Lower leg skin (tissue), 4 donors: ENCODE measurements around the gene TMED8. TPM values are rescaled to one million over a fixed set of nuclear protein-coding genes. Genes with fewer than 3 reads are reported as not detected.
"Not testable (repeated sequence)": the region's sequence is repeated elsewhere in the genome, so short reads cannot be mapped to it uniquely, and the experiment has no call there.

Experiments used
- DNase-seq, 2 donors: peaks; one replicate each; pipeline ENCODE4 v3.0.0-alpha.2; 2019; ENCODE audit warnings: low spot score in 2 of 2
- H3K4me3 ChIP-seq: fragments of 200-600 bp; sonication (generic); 2 replicates; pipeline ENCODE4 v1.5.1; 2017; ENCODE audit warnings: mild to moderate bottlenecking, low read depth; ENCODE audit not compliant: poor library complexity, severe bottlenecking
- POLR2A ChIP-seq, 2 donors: fragments of 450-650 bp; IDR thresholded peaks; one replicate each; pipeline ENCODE4 v1.6.1; 2016 to 2017; ENCODE audit warnings: antibody characterized with exemption in 2 of 2, mild to moderate bottlenecking in 1 of 2, moderate library complexity in 1 of 2
- WGBS, 2 donors: methylation state at CpG; one replicate each; pipeline ENCODE4 v1.1.5; 2018; 5-methylcytosine and 5-hydroxymethylcytosine counted together
- intact Hi-C: fragments of 100-400 bp; cut with DNase I; formaldehyde crosslinking; loops from one replicate; pipeline ENCODE4 v1.15.0; 2023; ENCODE audit warnings: low total_unique reads
- total RNA-seq, 4 donors: library from RNA; depleted of rRNA; stranded (reverse); fragments of >200 nt; gene quantifications; one replicate each; pipeline ENCODE4 v1.1.0, GENCODE V29; 2016
- TF ChIP-seq, protein P1 (sequence below), 3 donors: fragments of 450-650 bp; IDR thresholded peaks; one replicate each; pipeline ENCODE4 v1.5.1; 2016; ENCODE audit warnings: antibody characterized with exemption in 3 of 3, mild to moderate bottlenecking in 3 of 3, moderate library complexity in 2 of 3

The TMED8 gene
- total RNA-seq, 4 donors from 2014 or later, result 6.4 to 8.9 (median 7.4) TPM

DNA sequence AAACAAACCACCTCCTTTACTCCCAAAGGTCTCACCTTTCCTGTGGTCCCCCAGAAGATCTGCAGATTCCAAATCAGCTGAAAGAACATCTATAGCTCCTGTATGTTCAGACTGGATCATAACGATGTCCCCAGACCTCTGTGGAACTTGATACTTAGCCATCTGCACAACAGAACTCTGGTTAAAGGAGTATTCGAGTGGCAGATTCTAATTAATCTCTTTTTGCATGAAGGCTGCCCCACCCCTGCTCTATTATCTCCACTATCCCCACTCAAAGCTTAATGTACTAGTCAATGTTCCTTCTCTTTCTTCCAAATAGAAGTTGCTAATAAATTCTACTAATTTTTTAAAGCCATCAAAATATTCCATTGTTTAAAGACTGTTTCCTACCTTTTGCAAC is 33.2 kb downstream of the TMED8 start:
- DNase-seq, result no peak
- intact Hi-C loops, result loop anchor here (10.0 kb wide), 1 partner anchor 361 kb away; the partner anchor contains the start of genes ALKBH1 and SLIRP
- no peak for TF ChIP-seq POLR2A (IDR thresholded peaks at IDR 0.05)
- TF ChIP-seq, protein P1, sequence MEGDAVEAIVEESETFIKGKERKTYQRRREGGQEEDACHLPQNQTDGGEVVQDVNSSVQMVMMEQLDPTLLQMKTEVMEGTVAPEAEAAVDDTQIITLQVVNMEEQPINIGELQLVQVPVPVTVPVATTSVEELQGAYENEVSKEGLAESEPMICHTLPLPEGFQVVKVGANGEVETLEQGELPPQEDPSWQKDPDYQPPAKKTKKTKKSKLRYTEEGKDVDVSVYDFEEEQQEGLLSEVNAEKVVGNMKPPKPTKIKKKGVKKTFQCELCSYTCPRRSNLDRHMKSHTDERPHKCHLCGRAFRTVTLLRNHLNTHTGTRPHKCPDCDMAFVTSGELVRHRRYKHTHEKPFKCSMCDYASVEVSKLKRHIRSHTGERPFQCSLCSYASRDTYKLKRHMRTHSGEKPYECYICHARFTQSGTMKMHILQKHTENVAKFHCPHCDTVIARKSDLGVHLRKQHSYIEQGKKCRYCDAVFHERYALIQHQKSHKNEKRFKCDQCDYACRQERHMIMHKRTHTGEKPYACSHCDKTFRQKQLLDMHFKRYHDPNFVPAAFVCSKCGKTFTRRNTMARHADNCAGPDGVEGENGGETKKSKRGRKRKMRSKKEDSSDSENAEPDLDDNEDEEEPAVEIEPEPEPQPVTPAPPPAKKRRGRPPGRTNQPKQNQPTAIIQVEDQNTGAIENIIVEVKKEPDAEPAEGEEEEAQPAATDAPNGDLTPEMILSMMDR (IDR thresholded peaks at IDR 0.05), result no peak
- no peak overlapping the region for H3K4me3 ChIP-seq
- WGBS, 2 donors, result 63 to 70% methylated on average over 2 of the region's 2 CpGs

DNA sequence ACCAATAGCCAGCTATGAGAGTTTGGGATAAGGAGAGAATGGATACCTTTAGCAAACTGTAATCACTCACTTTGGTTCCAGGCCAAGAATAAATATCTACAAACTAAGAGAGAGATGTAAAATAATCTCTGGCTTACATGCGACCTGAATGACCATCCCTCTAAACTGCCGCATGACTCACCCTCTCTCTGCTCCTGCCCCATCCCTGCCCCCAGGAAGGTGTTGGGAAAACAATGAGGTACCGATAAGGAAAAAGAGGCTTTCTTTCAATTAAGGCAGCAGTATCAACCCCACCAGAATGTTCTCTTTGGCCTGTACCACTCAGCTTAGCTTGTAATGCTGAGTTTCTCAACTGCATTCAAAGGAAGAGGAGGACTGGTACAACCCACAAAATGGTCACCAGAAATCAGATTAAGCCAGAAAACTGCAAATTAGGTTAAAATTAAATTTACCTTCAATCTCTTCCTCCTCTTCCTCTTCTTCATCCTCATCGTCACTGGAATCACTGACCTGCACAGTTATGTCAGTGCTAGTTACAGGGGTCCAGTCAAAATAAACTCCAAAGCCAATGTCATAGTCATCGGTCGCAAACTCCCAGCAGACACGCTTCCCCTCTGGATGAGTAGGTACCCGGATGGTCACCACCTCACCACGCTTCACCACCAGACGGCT is 34.0 kb downstream of the TMED8 start:
- DNase-seq, result no peak
- 92 to 94% methylated on average over 10 of the region's 10 CpGs for whole genome bisulfite sequencing, 2 donors
- TF ChIP-seq, protein P1 (IDR thresholded peaks at IDR 0.05), result no peak
- no peak for TF ChIP-seq POLR2A (IDR thresholded peaks at IDR 0.05)
- no peak overlapping the region for H3K4me3 ChIP-seq
- intact Hi-C loops, result loop anchor here (10.0 kb wide), 1 partner anchor 362 kb away; the partner anchor contains the start of genes ALKBH1 and SLIRP

DNA sequence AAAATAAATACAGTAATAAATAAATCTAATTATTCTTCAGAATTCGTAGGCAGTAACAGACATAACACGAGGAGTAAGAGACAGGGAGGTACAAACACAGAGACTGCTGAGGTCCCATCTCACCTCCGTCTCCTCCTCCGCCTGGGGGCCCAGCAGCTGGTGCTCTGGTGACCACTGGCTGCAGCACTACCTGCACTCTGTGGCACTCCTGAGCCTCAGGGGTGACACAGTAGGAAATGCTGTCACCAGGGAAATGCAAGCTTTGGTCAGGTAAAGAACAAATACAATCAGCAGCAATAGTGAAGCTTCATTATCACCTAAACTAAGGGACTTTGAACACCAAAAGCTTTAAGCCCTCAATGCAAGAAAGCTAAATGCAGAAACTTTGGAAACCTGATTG is 36.5 kb downstream of the TMED8 start:
- no peak overlapping the region for H3K4me3 ChIP-seq
- intact Hi-C loops, result loop anchor here (10.0 kb wide), 1 partner anchor 364 kb away; the partner anchor contains the start of genes ALKBH1 and SLIRP
- no peak for DNase-seq
- no peak for TF ChIP-seq POLR2A (IDR thresholded peaks at IDR 0.05)
- TF ChIP-seq, protein P1 (IDR thresholded peaks at IDR 0.05), result no peak
- WGBS, 2 donors, result 86 to 88% methylated on average over 4 of the region's 4 CpGs

DNA sequence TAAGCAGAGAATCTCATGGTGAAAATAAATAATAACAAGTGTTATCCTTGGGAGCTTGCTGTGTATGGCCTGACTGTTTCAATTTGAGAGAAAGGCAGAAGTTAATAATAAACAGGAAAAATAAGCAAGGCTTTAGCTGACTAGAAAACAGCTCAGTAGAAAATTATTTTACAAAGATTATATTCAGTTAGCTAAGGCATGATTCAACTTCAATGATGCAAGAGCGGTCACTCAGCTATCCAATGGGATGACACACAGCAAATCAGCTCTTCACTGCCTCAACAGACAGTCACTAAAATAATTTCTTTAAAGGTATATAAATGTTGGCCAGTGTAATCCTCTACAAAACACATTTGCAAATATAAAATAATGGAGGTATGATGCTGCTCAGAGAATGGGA is 37.5 kb downstream of the TMED8 start:
- H3K4me3 ChIP-seq, result no peak overlapping the region
- DNase-seq, result no peak
- TF ChIP-seq, protein P1 (IDR thresholded peaks at IDR 0.05), result no peak
- TF ChIP-seq POLR2A (IDR thresholded peaks at IDR 0.05), result no peak
- 94 to 100% methylated on average over 1 of the region's 1 CpG for WGBS, 2 donors
- intact Hi-C loops, result no loop called here

DNA sequence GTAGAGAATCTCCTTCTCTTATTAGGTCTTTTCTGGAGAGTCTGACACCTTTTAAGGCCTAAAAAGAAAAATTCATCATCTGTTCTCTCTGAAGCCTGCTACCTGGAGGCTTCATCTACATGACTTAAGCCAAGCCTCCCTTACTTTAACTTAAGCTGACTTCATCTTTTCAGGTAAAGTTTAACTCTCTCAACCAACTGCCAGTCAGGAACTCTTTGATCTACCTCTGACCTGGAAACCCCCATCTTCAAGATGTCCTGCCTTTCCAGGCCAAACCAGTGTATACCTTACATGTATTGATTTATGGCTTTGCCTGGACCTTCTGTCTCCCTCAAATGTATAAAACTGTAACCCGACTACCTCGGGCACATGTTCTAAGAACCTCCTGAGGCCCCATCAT is 38.6 kb downstream of the TMED8 start:
- H3K4me3 ChIP-seq, result no peak overlapping the region
- DNase-seq, result no peak
- TF ChIP-seq, protein P1 (IDR thresholded peaks at IDR 0.05), result no peak
- no peak for TF ChIP-seq POLR2A (IDR thresholded peaks at IDR 0.05)
- intact Hi-C loops, result no loop called here
- 84 to 88% methylated on average over 2 of the region's 2 CpGs for WGBS, 2 donors

DNA sequence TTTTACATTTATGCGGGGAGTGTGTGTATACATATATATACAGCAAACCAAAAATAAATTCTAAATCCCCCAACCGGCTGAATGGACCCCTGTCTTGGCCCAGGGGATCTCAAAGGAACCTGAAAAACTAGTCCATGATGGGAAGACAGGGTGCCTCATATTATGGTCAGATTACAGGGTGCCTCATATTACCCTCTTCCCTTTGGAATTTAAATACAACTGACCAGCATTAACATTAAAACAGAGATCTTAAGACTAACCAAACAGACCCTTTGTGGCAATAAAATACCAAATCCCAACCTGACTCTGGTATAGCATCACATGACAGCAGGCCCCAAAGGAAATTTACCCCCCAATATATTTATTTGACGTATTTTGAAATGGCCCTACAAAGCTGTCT is 39.0 kb downstream of the TMED8 start:
- TF ChIP-seq POLR2A (IDR thresholded peaks at IDR 0.05), result no peak
- TF ChIP-seq, protein P1 (IDR thresholded peaks at IDR 0.05), result no peak
- H3K4me3 ChIP-seq, result no peak overlapping the region
- intact Hi-C loops, result no loop called here
- no peak for DNase-seq
- 89 to 92% methylated on average over 3 of the region's 3 CpGs for WGBS, 2 donors

DNA sequence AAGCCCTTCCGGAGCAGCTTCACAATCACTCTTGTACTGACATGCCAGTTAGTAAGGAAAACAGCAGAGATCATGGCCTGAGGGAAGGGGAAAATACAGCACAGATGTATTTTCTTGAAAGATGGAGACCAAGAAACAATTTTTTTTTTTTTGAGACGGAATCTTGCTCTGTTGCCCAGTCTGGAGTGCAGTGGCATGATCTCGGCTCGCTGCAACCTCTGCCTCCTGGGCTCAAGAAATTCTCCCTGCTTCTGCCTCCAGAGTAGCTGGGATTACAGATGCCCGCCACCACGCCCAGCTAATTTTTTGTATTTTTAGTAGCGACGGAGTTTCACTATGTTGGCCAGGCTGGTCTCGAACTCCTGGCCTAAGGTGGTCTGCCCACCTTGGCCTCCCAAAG is 39.6 kb downstream of the TMED8 start:
- intact Hi-C loops, result not testable (repeated sequence)
- 92 to 93% methylated on average over 9 of the region's 9 CpGs for WGBS, 2 donors

More for the DNA sequence above, 39.6 kb downstream of the TMED8 start:
- not testable (repeated sequence) for H3K4me3 ChIP-seq, DNase-seq
